K562 (cell line): ENCODE data around the gene NXT1. TPM values are rescaled to one million over a fixed set of nuclear protein-coding genes. Genes with fewer than 3 reads are reported as not detected.

Experiments used
- ATF1 ChIP-seq, 2 experiments: fragments of 450-650 bp in 1 of 2; IDR thresholded peaks; 2 replicates each; pipeline ENCODE4 v1.6.1; 2016; ENCODE audit warnings: missing compliant biosample characterization in 1 of 2, missing genetic modification characterization in 1 of 2
- CBX3 ChIP-seq, 2 experiments: IDR thresholded peaks; 1 replicate in 1 of 2; 2 replicates in 1 of 2; pipeline ENCODE4 v1.6.1; 2012; ENCODE audit warnings: inconsistent platforms in 2 of 2, low read length in 2 of 2, borderline replicate concordance in 1 of 2, control low read depth in 1 of 2
- E2F6 ChIP-seq, 2 experiments: IDR thresholded peaks; 2 replicates each; pipeline ENCODE4 v1.6.1; 2011; ENCODE audit warnings: borderline replicate concordance in 1 of 2, control low read depth in 1 of 2, low read depth in 1 of 2, low read length in 1 of 2, mild to moderate bottlenecking in 1 of 2, mixed read lengths in 1 of 2, moderate library complexity in 1 of 2; ENCODE audit not compliant: insufficient read depth in 1 of 2, insufficient read length in 1 of 2, poor library complexity in 1 of 2, severe bottlenecking in 1 of 2; ENCODE audit errors: extremely low read depth in 1 of 2
- ELF2 ChIP-seq: fragments of 250-450 bp; sonication (Bioruptor Pico); IDR thresholded peaks from 2 replicates; pipeline ENCODE4 v1.5.0; 2021; ENCODE audit warnings: mild to moderate bottlenecking
- GTF2E2 ChIP-seq: fragments of 200-800 bp; sonication (Bioruptor generic); IDR thresholded peaks from 2 replicates; pipeline ENCODE4 v1.6.1; 2016; ENCODE audit warnings: missing genetic modification characterization, missing compliant biosample characterization
- HOXB6 ChIP-seq: fragments of 250-450 bp; sonication (Bioruptor Pico); IDR thresholded peaks from 2 replicates; pipeline ENCODE4 v1.5.1; 2022; ENCODE audit warnings: mild to moderate bottlenecking, borderline replicate concordance
- MBD2 ChIP-seq: sonication (generic); IDR thresholded peaks from 2 replicates; pipeline ENCODE4 v1.6.1; 2016; ENCODE audit warnings: low read depth, borderline replicate concordance
- MCM7 ChIP-seq, 2 experiments: fragments of 450-650 bp; IDR thresholded peaks; 2 replicates each; pipeline ENCODE4 v1.6.1; 2016 to 2018
- MEIS2 ChIP-seq: fragments of 450-650 bp; IDR thresholded peaks from 2 replicates; pipeline ENCODE4 v1.6.1; 2014; ENCODE audit warnings: mild to moderate bottlenecking; ENCODE audit not compliant: partially characterized antibody
- NFRKB ChIP-seq: fragments of 450-650 bp; IDR thresholded peaks from 2 replicates; pipeline ENCODE4 v1.6.1; 2016; ENCODE audit warnings: low read depth
- PHF8 ChIP-seq: fragments of 200-600 bp; sonication (generic); IDR thresholded peaks from 2 replicates; pipeline ENCODE4 v1.6.1; 2012; ENCODE audit warnings: mixed run types, mild to moderate bottlenecking, inconsistent platforms, low read length, moderate library complexity, borderline replicate concordance
- RB1 ChIP-seq: fragments of 450-650 bp; IDR thresholded peaks from 2 replicates; pipeline ENCODE4 v1.6.1; 2017; ENCODE audit warnings: low read depth, mild to moderate bottlenecking
- RNF2 ChIP-seq: sonication (generic); IDR thresholded peaks from 2 replicates; pipeline ENCODE4 v1.6.1; 2016
- SIX5 ChIP-seq, 2 experiments: IDR thresholded peaks; 2 replicates each; pipeline ENCODE4 v1.6.1; 2011; ENCODE audit warnings: low read length in 2 of 2, borderline replicate concordance in 1 of 2, low read depth in 1 of 2, mild to moderate bottlenecking in 1 of 2, moderate library complexity in 1 of 2; ENCODE audit not compliant: insufficient read depth in 1 of 2
- SRF ChIP-seq, 2 experiments: fragments of 250-450, 450-650 bp in 1 of 2; sonication (Bioruptor Pico) in 1 of 2; sonication (generic) in 1 of 2; formaldehyde crosslinking; IDR thresholded peaks; 2 replicates each; pipeline versions ENCODE4 v1.5.0 to v1.5.1; 2020 to 2022; ENCODE audit warnings: mild to moderate bottlenecking in 1 of 2, missing genetic modification reagents in 1 of 2
- TOE1 ChIP-seq, 2 experiments: fragments of 450-650 bp in 1 of 2; sonication (generic) in 1 of 2; formaldehyde crosslinking in 1 of 2; IDR thresholded peaks; 2 replicates each; pipeline versions ENCODE4 v1.7.1 to v1.8.0; 2016 to 2022; ENCODE audit warnings: borderline replicate concordance in 2 of 2, mild to moderate bottlenecking in 2 of 2, antibody characterized with exemption in 1 of 2, inconsistent platforms in 1 of 2, low read depth in 1 of 2, missing genetic modification reagents in 1 of 2, moderate library complexity in 1 of 2
- VEZF1 ChIP-seq: fragments of 200-800 bp; sonication (Bioruptor generic); IDR thresholded peaks from 2 replicates; pipeline ENCODE4 v1.6.1; 2017; ENCODE audit warnings: missing genetic modification characterization, missing compliant biosample characterization
- ZBTB33 ChIP-seq: sonication (generic); formaldehyde crosslinking; IDR thresholded peaks from 2 replicates; pipeline ENCODE4 v1.8.1; 2023; ENCODE audit warnings: mild to moderate bottlenecking, missing genetic modification reagents
- ZFP30 ChIP-seq: fragments of 250-450 bp; sonication (Bioruptor Pico); IDR thresholded peaks from 2 replicates; pipeline ENCODE4 v1.8.0; 2022; ENCODE audit warnings: moderate library complexity, mild to moderate bottlenecking, inconsistent platforms, borderline replicate concordance
- ZNF121 ChIP-seq: sonication (generic); formaldehyde crosslinking; conservative IDR thresholded peaks from 2 replicates; pipeline ENCODE4 v1.8.0; 2022; ENCODE audit warnings: missing genetic modification reagents
- ZNF197 ChIP-seq: fragments of 200-800 bp; sonication (Bioruptor generic); IDR thresholded peaks from 2 replicates; pipeline ENCODE4 v1.6.1; 2016; ENCODE audit warnings: low read depth, missing genetic modification characterization, missing compliant biosample characterization
- ZNF232 ChIP-seq: sonication (generic); formaldehyde crosslinking; IDR thresholded peaks from 2 replicates; pipeline ENCODE4 v1.8.0; 2022; ENCODE audit warnings: mild to moderate bottlenecking, missing genetic modification reagents
- ZNF316 ChIP-seq: fragments of 450-650 bp; IDR thresholded peaks from 2 replicates; pipeline ENCODE4 v1.6.1; 2016
- ZNF324 ChIP-seq: fragments of 250-450 bp; sonication (Bioruptor Pico); IDR thresholded peaks from 2 replicates; pipeline ENCODE4 v1.4.0; 2020; ENCODE audit warnings: mild to moderate bottlenecking
- ZNF644 ChIP-seq: fragments of 200-800 bp; sonication (Bioruptor generic); IDR thresholded peaks from 2 replicates; pipeline ENCODE4 v1.6.1; 2016; ENCODE audit warnings: low read depth, missing genetic modification characterization, missing compliant biosample characterization
- ZZZ3 ChIP-seq: fragments of 450-650 bp; IDR thresholded peaks from 2 replicates; pipeline ENCODE4 v1.6.1; 2016; ENCODE audit warnings: antibody characterized with exemption, mild to moderate bottlenecking, moderate library complexity
- polyA plus RNA-seq, 8 experiments: library from polyadenylated mRNA; depleted of rRNA in 4 of 8; stranded (reverse) in 5 of 8; unstranded in 3 of 8; fragments of >200 nt; fragmentation: Nextera tagmentation in 2 of 8; fragmentation: Illumina TruSeq in 1 of 8; extraction: Ambion mirVana in 2 of 8; extraction: Trizol in 1 of 8; gene quantifications; 2 replicates each; pipeline versions ENCODE4 v1.2.1 to v1.2.3, GENCODE V29; 2011 to 2014; ENCODE audit warnings: inconsistent platforms in 1 of 8, missing spikeins in 1 of 8
- total RNA-seq, 7 experiments: library from RNA; depleted of rRNA in 6 of 7; stranded (reverse); fragments of >200 nt in 6 of 7; fragmentation: Illumina TruSeq in 2 of 7; extraction: Trizol in 2 of 7; gene quantifications; 2 replicates each; pipeline versions ENCODE4 v1.2.1 to v1.2.3, GENCODE V29; 2011 to 2021; ENCODE audit warnings: low replicate concordance in 1 of 7

NXT1 gene
- total and polyA plus RNA-seq, 9 of the 15 experiments (the other 6 are each of a cell fraction or from before 2014, with no cell fraction given): 7.7 to 50.9 (median 35.6) TPM

GRCh38 chr20:23366384-23366783 lies 15.8 kb downstream of the NXT1 start (continued):
- TF ChIP-seq ZNF324 (no peak), ZZZ3 (no peak), ZNF197 (CRISPR knock-in tag) (no peak), RB1 (no peak), ZNF316 (peak; percentile 90), ZFP30 (CRISPR knock-in tag) (no peak), E2F6 (IDR thresholded peaks at IDR 0.05; ENCODE audit: borderline replicate concordance in 1 of 2, extremely low read depth in 1 of 2, insufficient read depth in 1 of 2, insufficient read length in 1 of 2, low read depth in 1 of 2, low read length in 1 of 2, poor library complexity in 1 of 2, severe bottlenecking in 1 of 2) (no peak), SIX5 (IDR thresholded peaks at IDR 0.05; ENCODE audit: borderline replicate concordance in 1 of 2, insufficient read depth in 1 of 2, low read depth in 1 of 2, low read length in 2 of 2) (no peak), PHF8 (no peak), TOE1 (IDR thresholded peaks at IDR 0.05; ENCODE audit: borderline replicate concordance) (peak; percentile 93), TOE1 (CRISPR knock-in tag; IDR thresholded peaks at IDR 0.05; ENCODE audit: borderline replicate concordance, low read depth) (no peak), GTF2E2 (tag) (no peak), ZNF121 (CRISPR knock-in tag) (no peak), ELF2 (CRISPR knock-in tag) (no peak), ZNF644 (tag) (no peak), CBX3 (IDR thresholded peaks at IDR 0.05; ENCODE audit: borderline replicate concordance in 1 of 2, low read length in 2 of 2) (no peak), SRF (CRISPR knock-in tag; IDR thresholded peaks at IDR 0.05) (no peak), NFRKB (no peak), ZBTB33 (CRISPR knock-in tag) (no peak), MBD2 (no peak), MCM7 (IDR thresholded peaks at IDR 0.05) (no peak), HOXB6 (no peak), VEZF1 (CRISPR knock-in tag) (no peak), MEIS2 (peak; percentile 38), RNF2 (no peak), ATF1 (CRISPR knock-in tag; IDR thresholded peaks at IDR 0.05) (no peak), ATF1 (tag; IDR thresholded peaks at IDR 0.05) (peak; percentile 24; the same call in 1 of the 2 replicates), ZNF232 (CRISPR knock-in tag) (no peak)
